Transverse colon (tissue), 4 donors: ENCODE data around the gene PRMT2.

Experiments used
- CTCF ChIP-seq, 5 experiments: fragments of 200-600 bp in 3 of 5; fragments of 450-650 bp in 2 of 5; sonication (generic) in 3 of 5; IDR thresholded peaks; 1 replicate in 2 of 5; 2 replicates in 3 of 5; pipeline ENCODE4 v1.5.1; 2016 to 2017; ENCODE audit warnings: antibody characterized with exemption in 5 of 5, inconsistent platforms in 3 of 5, mild to moderate bottlenecking in 2 of 5, moderate library complexity in 1 of 5
- EP300 ChIP-seq: sonication (generic); formaldehyde crosslinking; IDR thresholded peaks from one replicate; pipeline ENCODE4 v1.6.1; 2017; ENCODE audit warnings: antibody characterized with exemption, low read depth
- POLR2AphosphoS5 ChIP-seq, 3 donors: sonication (generic); formaldehyde crosslinking; IDR thresholded peaks; one replicate each; pipeline ENCODE4 v1.6.1; 2016; ENCODE audit warnings: antibody characterized with exemption in 3 of 3

- TF ChIP-seq POLR2AphosphoS5 (IDR thresholded peaks at IDR 0.05) (no peak), CTCF (IDR thresholded peaks at IDR 0.05) (no peak), EP300 (no peak)
Observed at GRCh38 chr21:46600978-46601377, 34.5 kb upstream of the PRMT2 start.
